Mucosa of descending colon (tissue), 3 donors: Measurements from ENCODE around the gene CSK. TPM values are rescaled to one million over a fixed set of nuclear protein-coding genes. Genes with fewer than 3 reads are reported as not detected.

Source experiments
- ATAC-seq: fragments of 200-7000 bp; cut with Tn5 transposase; one replicate; pipeline ENCODE4 v1.9.1; 2020; ENCODE audit warnings: mild to moderate bottlenecking, moderate library complexity
- DNase-seq, 3 donors: peaks; one replicate each; pipeline ENCODE4 v3.0.0-alpha.2; 2020
- H3K36me3 ChIP-seq: fragments of 200-600 bp; one replicate; pipeline ENCODE4 v1.8.0; 2021; ENCODE audit warnings: low read depth, mild to moderate bottlenecking
- H3K4me1 ChIP-seq: fragments of 200-600 bp; one replicate; pipeline ENCODE4 v1.8.0; 2021; ENCODE audit warnings: low read depth, mild to moderate bottlenecking
- H3K4me3 ChIP-seq: fragments of 200-600 bp; one replicate; pipeline ENCODE4 v1.8.0; 2021; ENCODE audit warnings: mild to moderate bottlenecking
- H3K9me3 ChIP-seq: fragments of 200-600 bp; one replicate; pipeline ENCODE4 v1.8.0; 2021; ENCODE audit warnings: mild to moderate bottlenecking
- CTCF ChIP-seq: fragments of 200-600 bp; IDR thresholded peaks from one replicate; pipeline ENCODE4 v1.8.0; 2022; ENCODE audit warnings: antibody characterized with exemption, mild to moderate bottlenecking
- intact Hi-C, 2 donors: fragments of 100-400 bp; cut with DNase I in 1 of 2; cut with micrococcal nuclease in 1 of 2; formaldehyde crosslinking; loops; one replicate each; pipeline versions ENCODE4 v1.11.0 to v1.11.1; 2022; cut with DNase I, micrococcal nuclease
- total RNA-seq, 3 donors: library from RNA; stranded (reverse); fragmentation: NEBNext Ultra II Directional in 2 of 3; extraction: Animal tissue kit (Norgen Biotek cat#: 25700) in 2 of 3; gene quantifications; one replicate each; pipeline versions ENCODE4 v1.2.1 to v1.2.4, GENCODE V29; 2021 to 2023
- donor health status: DM: no; HTN: no; CAD: no; lungs with moderate emphysema.
- donor health status: DM: no; HTN: no; CAD: no.
- donor health status: DM: no; HTN: yes; CAD: no.

Gene CSK
- total RNA-seq, 3 donors from 2014 or later = 66.2 to 103 (median 90.5) TPM

GRCh38 chr15:74817370-74817737 is 35.5 kb downstream of the CSK start:
- peak; percentile 71 for ATAC-seq
- Histone ChIP-seq H3K4me1 (peaks cover 33% of the 10 kb centered on the region), H3K9me3 (no peaks in the 10 kb centered on the region), H3K4me3 (no peak overlapping the region), H3K36me3 (no peaks in the 10 kb centered on the region)
- DNase-seq = peak in 2 of 3 donors; percentile 63 to 76
- intact Hi-C loops = no loop called here
- no peak for TF ChIP-seq CTCF

- H3K4me3 ChIP-seq = no peak overlapping the region
- no peak for ATAC-seq
- H3K4me1 ChIP-seq = peaks cover 29% of the 10 kb centered on the region
- no peak for TF ChIP-seq CTCF
- H3K9me3 ChIP-seq = no peaks in the 10 kb centered on the region
- intact Hi-C loops = no loop called here
- H3K36me3 ChIP-seq = no peaks in the 10 kb centered on the region
- DNase-seq = no peak
Observed at GRCh38 chr15:74820056-74820455, 38.2 kb downstream of the CSK start.

- no peak for DNase-seq
- ATAC-seq = no peak
- Histone ChIP-seq H3K4me3 (no peak overlapping the region), H3K36me3 (no peaks in the 10 kb centered on the region), H3K9me3 (no peaks in the 10 kb centered on the region), H3K4me1 (peaks cover 19% of the 10 kb centered on the region)
- intact Hi-C loops = no loop called here
- no peak for TF ChIP-seq CTCF
Observed at GRCh38 chr15:74821091-74821789, 39.4 kb downstream of the CSK start.

GRCh38 chr15:74821790-74822158 is 39.9 kb downstream of the CSK start:
- H3K36me3 ChIP-seq = no peaks in the 10 kb centered on the region
- no peak for TF ChIP-seq CTCF
- ATAC-seq (no peak), DNase-seq (no peak)
- intact Hi-C loops = no loop called here
- H3K9me3 ChIP-seq = no peaks in the 10 kb centered on the region
- H3K4me1 ChIP-seq = peaks cover 14% of the 10 kb centered on the region
- H3K4me3 ChIP-seq = no peak overlapping the region

GRCh38 chr15:74822233-74822632 is 40.4 kb downstream of the CSK start:
- intact Hi-C loops = no loop called here
- TF ChIP-seq CTCF = no peak
- Histone ChIP-seq H3K9me3 (no peaks in the 10 kb centered on the region), H3K4me1 (peaks cover 13% of the 10 kb centered on the region), H3K4me3 (no peak overlapping the region), H3K36me3 (no peaks in the 10 kb centered on the region)
- DNase-seq (no peak), ATAC-seq (no peak)

GRCh38 chr15:74823324-74823723 is 41.4 kb downstream of the CSK start:
- Histone ChIP-seq H3K9me3 (no peaks in the 10 kb centered on the region), H3K36me3 (no peaks in the 10 kb centered on the region), H3K4me3 (no peak overlapping the region), H3K4me1 (peaks cover 2% of the 10 kb centered on the region)
- DNase-seq (no peak), ATAC-seq (no peak)
- intact Hi-C loops = no loop called here
- TF ChIP-seq CTCF = no peak
